M059J (cell line): ENCODE data around the gene ZNF521. TPM values are rescaled to one million over a fixed set of nuclear protein-coding genes. Genes with fewer than 3 reads are reported as not detected.

ENCODE experiments used
- DNase-seq: peaks from one replicate; pipeline ENCODE4 v3.0.0-alpha.2; 2012; ENCODE audit warnings: low read depth
- total RNA-seq: library from RNA; depleted of rRNA; stranded (reverse); fragments of >200 nt; shearing (Covaris generic); gene quantifications from 2 replicates; pipeline ENCODE4 v1.2.3, GENCODE V29; 2014

The ZNF521 gene
- total RNA-seq, 1 experiment from 2014 or later, result 20.4 TPM

- DNase-seq, result no peak
Observed at GRCh38 chr18:25335676-25336075, 16.3 kb downstream of the ZNF521 start.

GRCh38 chr18:25335062-25335461 lies 16.9 kb downstream of the ZNF521 start:
- DNase-seq, result no peak

GRCh38 chr18:25334588-25334987 lies 17.4 kb downstream of the ZNF521 start:
- no peak for DNase-seq

GRCh38 chr18:25332002-25332401 lies 20.0 kb downstream of the ZNF521 start:
- DNase-seq, result no peak

- DNase-seq, result peak; percentile 46
Observed at GRCh38 chr18:25329783-25330182, 22.2 kb downstream of the ZNF521 start.

- DNase-seq, result no peak
Observed at GRCh38 chr18:25327584-25327983, 24.4 kb downstream of the ZNF521 start.

- DNase-seq, result no peak
Observed at GRCh38 chr18:25326361-25326952, 25.5 kb downstream of the ZNF521 start.

GRCh38 chr18:25322806-25323205 lies 29.2 kb downstream of the ZNF521 start:
- no peak for DNase-seq

- DNase-seq, result no peak
Observed at GRCh38 chr18:25316381-25317018, 35.5 kb downstream of the ZNF521 start.

- DNase-seq, result no peak
Observed at GRCh38 chr18:25314838-25315190, 37.2 kb downstream of the ZNF521 start.

- no peak for DNase-seq
Observed at GRCh38 chr18:25314151-25314837, 37.7 kb downstream of the ZNF521 start.

- DNase-seq, result no peak
Observed at GRCh38 chr18:25313268-25313667, 38.7 kb downstream of the ZNF521 start.

GRCh38 chr18:25310045-25310444 lies 41.9 kb downstream of the ZNF521 start:
- DNase-seq, result peak; percentile 89

GRCh38 chr18:25308381-25308780 lies 43.6 kb downstream of the ZNF521 start:
- DNase-seq, result no peak

- no peak for DNase-seq
Observed at GRCh38 chr18:25307192-25307591, 44.8 kb downstream of the ZNF521 start.

- no peak for DNase-seq
Observed at GRCh38 chr18:25306671-25307070, 45.3 kb downstream of the ZNF521 start.

- DNase-seq, result no peak
Observed at GRCh38 chr18:25305584-25305983, 46.4 kb downstream of the ZNF521 start.

GRCh38 chr18:25300492-25300891 lies 51.5 kb downstream of the ZNF521 start:
- DNase-seq, result no peak

GRCh38 chr18:25299426-25300300 lies 52.3 kb downstream of the ZNF521 start:
- DNase-seq, result peak; percentile 83

GRCh38 chr18:25298853-25299274 lies 53.1 kb downstream of the ZNF521 start:
- DNase-seq, result peak; percentile 98

GRCh38 chr18:25295624-25296138 lies 56.3 kb downstream of the ZNF521 start:
- no peak for DNase-seq

GRCh38 chr18:25291150-25291549 lies 60.8 kb downstream of the ZNF521 start:
- no peak for DNase-seq
